ENCODE measurements around the gene IRF4.

The IRF4 gene

DNA sequence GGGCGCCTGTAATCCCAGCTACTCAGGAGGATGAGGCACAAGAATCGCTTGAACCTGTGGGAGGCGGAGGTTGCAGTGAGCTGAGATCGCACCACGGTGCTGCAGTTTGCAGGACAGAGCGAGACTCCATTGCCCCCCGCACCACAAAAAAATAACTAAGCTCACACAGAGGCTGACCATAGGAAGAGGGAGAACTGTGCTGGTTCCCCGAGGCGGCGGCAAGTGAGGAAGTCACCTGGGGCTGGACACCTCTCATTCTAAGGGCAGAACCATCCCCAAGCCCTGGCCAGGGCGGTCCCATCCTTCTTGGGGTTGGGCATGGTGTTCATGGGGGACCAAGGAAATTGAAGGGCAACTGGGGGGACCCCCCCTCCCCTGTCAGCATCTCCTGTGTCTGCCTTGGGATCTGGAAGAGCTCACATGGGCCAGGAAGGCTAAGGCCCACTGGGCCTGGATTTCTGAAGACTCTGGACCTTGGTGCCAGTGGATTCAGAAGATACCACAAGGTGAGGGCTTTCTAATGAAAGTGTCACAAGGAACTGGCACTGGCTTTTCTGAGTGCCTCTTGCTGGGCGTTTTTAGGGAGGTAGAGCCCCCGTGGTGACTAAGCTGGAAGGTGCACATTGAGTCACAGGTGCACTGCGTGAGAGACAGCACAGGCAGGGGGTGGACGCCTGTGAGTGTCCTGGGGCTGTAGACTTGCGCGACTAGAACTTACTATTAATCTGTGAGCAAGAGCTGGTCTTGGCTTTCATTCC is 11.5 kb downstream of the IRF4 start:
- H3K9me3 ChIP-seq (ENCODE audit: control insufficient read depth, insufficient read depth, low read length): no peaks in the 10 kb centered on the region
- H3K36me3 ChIP-seq (ENCODE audit: control insufficient read depth, insufficient read depth, low read length): no peaks in the 10 kb centered on the region
- H3K4me3 ChIP-seq (ENCODE audit: low read depth, low read length): no peak overlapping the region
- 0 out of 2 replicates have a peak, but pooled peaks cover under 1% of the 10 kb centered on the region for H3K27me3 ChIP-seq (ENCODE audit: control insufficient read depth, insufficient read depth, low read length)
- no peak overlapping the region for H3K27ac ChIP-seq (ENCODE audit: low read depth, low read length)
- no peak overlapping the region for H3K9ac ChIP-seq (ENCODE audit: low read depth, low read length)
- H3K4me1 ChIP-seq (ENCODE audit: control insufficient read depth, insufficient read depth, low read length): no peaks in the 10 kb centered on the region

DNA sequence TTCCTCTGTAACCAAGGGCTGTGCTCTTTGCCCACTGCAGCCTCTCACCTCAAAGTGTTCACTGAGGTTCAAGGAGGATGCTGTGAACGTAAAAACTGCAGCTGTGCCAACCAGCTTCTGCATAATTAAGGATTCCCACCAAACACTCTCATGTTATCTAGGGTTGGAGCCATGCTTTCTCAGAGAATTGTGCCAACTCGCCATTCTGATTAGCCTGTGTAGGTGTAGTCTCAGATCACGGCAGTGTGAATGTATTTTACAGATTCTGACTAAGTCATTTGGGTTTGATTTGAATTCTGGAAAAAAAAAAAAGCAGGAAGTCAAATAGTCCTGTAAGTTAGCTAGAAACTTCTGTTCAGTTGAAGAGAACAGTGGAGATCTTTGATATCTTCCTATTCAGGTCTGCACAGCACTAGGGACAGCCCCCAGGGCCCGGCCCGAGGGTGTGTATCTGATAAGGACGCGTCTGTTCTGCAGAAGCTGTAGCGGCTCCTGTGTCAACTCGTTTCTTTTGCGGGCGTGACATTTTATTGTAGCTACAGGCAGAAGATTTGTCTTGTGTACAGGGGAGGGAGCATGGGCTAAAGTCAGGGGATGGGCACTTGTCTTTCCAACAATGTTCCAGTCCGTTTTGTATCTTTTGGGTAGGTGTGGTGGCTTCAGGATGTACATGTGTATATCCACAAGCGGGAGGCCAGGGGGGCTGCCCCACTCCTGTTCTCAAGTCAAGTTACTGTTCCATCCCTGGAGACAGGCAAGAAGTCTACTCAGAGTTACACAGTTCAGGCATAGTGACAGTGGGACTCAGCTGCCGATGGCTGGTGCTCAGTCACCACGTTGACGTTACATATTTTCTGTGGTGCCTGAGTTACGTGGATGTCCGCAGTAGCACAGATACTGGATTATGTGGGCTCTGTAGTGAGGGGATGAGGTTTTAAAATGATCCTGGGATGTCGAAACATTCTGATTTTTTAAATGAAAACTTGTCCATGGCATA is 12.4 kb downstream of the IRF4 start:
- Histone ChIP-seq H3K4me3 (ENCODE audit: low read depth, low read length) (no peak overlapping the region), H3K27me3 (ENCODE audit: control insufficient read depth, insufficient read depth, low read length) (no peaks in the 10 kb centered on the region), H3K9me3 (ENCODE audit: control insufficient read depth, insufficient read depth, low read length) (no peaks in the 10 kb centered on the region), H3K27ac (ENCODE audit: low read depth, low read length) (no peak overlapping the region), H3K4me1 (ENCODE audit: control insufficient read depth, insufficient read depth, low read length) (0 out of 2 replicates have a peak, but pooled peaks cover 3% of the 10 kb centered on the region), H3K36me3 (ENCODE audit: control insufficient read depth, insufficient read depth, low read length) (no peaks in the 10 kb centered on the region), H3K9ac (ENCODE audit: low read depth, low read length) (no peak overlapping the region)

DNA sequence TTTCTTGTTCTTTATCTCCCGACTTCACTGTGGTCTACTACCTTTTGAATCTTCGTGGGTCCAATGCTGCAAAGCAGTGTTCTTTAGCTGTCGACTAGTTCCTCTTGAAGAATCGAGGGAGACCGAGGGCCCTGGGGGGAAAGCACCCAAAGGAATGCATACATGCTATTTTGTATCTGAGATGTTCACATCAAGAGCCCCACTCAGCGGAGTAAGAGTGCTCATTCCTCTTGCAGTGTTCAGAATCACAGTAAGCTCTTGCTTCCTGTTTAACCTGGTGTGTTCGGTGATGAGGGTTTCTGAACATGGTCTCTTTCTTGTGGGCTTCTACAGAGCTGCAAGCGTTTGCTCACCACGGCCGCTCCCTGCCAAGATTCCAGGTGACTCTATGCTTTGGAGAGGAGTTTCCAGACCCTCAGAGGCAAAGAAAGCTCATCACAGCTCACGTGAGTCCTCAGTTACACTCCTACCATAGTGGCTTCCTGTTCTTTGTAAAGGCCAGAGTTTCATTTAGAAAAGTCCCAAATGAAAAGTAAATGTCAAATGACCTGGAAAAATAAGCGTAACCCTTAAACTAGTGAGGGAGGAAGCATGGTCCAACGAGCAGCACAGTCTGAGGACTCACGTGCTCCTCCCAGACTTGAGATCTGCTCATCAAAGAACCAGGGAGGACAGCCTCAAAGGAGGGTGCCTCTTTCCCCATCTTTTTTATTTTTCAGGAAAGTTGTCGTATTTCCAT is 13.3 kb downstream of the IRF4 start:
- Histone ChIP-seq H3K27ac (ENCODE audit: low read depth, low read length) (no peak overlapping the region), H3K9ac (ENCODE audit: low read depth, low read length) (no peak overlapping the region), H3K4me1 (ENCODE audit: control insufficient read depth, insufficient read depth, low read length) (0 out of 2 replicates have a peak, but pooled peaks cover 3% of the 10 kb centered on the region), H3K9me3 (ENCODE audit: control insufficient read depth, insufficient read depth, low read length) (no peaks in the 10 kb centered on the region), H3K36me3 (ENCODE audit: control insufficient read depth, insufficient read depth, low read length) (no peaks in the 10 kb centered on the region), H3K4me3 (ENCODE audit: low read depth, low read length) (no peak overlapping the region), H3K27me3 (ENCODE audit: control insufficient read depth, insufficient read depth, low read length) (no peaks in the 10 kb centered on the region)

DNA sequence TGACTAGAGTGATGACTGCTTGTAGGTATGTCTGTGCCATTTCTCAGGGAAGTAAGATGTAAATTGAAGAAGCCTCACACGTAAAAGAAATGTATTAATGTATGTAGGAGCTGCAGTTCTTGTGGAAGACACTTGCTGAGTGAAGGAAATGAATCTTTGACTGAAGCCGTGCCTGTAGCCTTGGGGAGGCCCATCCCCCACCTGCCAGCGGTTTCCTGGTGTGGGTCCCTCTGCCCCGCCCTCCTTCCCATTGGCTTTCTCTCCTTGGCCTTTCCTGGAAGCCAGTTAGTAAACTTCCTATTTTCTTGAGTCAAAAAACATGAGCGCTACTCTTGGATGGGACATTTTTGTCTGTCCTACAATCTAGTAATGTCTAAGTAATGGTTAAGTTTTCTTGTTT is 16.6 kb downstream of the IRF4 start:
- H3K4me1 ChIP-seq (ENCODE audit: control insufficient read depth, insufficient read depth, low read length): 0 out of 2 replicates have a peak, but pooled peaks cover 3% of the 10 kb centered on the region
- H3K27me3 ChIP-seq (ENCODE audit: control insufficient read depth, insufficient read depth, low read length): no peaks in the 10 kb centered on the region
- no peak overlapping the region for H3K27ac ChIP-seq (ENCODE audit: low read depth, low read length)
- H3K9me3 ChIP-seq (ENCODE audit: control insufficient read depth, insufficient read depth, low read length): no peaks in the 10 kb centered on the region
- no peaks in the 10 kb centered on the region for H3K36me3 ChIP-seq (ENCODE audit: control insufficient read depth, insufficient read depth, low read length)
- H3K4me3 ChIP-seq (ENCODE audit: low read depth, low read length): no peak overlapping the region
- H3K9ac ChIP-seq (ENCODE audit: low read depth, low read length): no peak overlapping the region

DNA sequence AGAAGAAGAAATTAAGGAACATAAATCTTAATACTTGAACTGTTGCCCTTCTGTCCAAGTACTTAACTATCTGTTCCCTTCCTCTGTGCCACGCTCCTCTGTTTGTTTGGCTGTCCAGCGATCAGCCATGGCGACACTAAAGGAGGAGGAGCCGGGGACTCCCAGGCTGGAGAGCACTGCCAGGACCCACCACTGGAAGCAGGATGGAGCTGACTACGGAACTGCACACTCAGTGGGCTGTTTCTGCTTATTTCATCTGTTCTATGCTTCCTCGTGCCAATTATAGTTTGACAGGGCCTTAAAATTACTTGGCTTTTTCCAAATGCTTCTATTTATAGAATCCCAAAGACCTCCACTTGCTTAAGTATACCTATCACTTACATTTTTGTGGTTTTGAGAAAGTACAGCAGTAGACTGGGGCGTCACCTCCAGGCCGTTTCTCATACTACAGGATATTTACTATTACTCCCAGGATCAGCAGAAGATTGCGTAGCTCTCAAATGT is 17.1 kb downstream of the IRF4 start:
- Histone ChIP-seq H3K27me3 (ENCODE audit: control insufficient read depth, insufficient read depth, low read length) (no peaks in the 10 kb centered on the region), H3K9me3 (ENCODE audit: control insufficient read depth, insufficient read depth, low read length) (no peaks in the 10 kb centered on the region), H3K4me1 (ENCODE audit: control insufficient read depth, insufficient read depth, low read length) (0 out of 2 replicates have a peak, but pooled peaks cover 3% of the 10 kb centered on the region), H3K4me3 (ENCODE audit: low read depth, low read length) (no peak overlapping the region), H3K27ac (ENCODE audit: low read depth, low read length) (no peak overlapping the region), H3K36me3 (ENCODE audit: control insufficient read depth, insufficient read depth, low read length) (no peaks in the 10 kb centered on the region), H3K9ac (ENCODE audit: low read depth, low read length) (no peak overlapping the region)

DNA sequence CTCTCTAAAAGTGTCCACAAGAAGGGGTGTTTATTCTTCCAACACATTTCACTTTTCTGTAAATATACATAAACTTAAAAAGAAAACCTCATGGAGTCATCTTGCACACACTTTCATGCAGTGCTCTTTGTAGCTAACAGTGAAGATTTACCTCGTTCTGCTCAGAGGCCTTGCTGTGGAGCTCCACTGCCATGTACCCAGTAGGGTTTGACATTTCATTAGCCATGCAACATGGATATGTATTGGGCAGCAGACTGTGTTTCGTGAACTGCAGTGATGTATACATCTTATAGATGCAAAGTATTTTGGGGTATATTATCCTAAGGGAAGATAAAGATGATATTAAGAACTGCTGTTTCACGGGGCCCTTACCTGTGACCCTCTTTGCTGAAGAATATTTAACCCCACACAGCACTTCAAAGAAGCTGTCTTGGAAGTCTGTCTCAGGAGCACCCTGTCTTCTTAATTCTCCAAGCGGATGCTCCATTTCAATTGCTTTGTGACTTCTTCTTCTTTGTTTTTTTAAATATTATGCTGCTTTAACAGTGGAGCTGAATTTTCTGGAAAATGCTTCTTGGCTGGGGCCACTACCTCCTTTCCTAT is 17.9 kb downstream of the IRF4 start:
- H3K27ac ChIP-seq (ENCODE audit: low read depth, low read length): no peak overlapping the region
- no peaks in the 10 kb centered on the region for H3K36me3 ChIP-seq (ENCODE audit: control insufficient read depth, insufficient read depth, low read length)
- no peaks in the 10 kb centered on the region for H3K9me3 ChIP-seq (ENCODE audit: control insufficient read depth, insufficient read depth, low read length)
- H3K27me3 ChIP-seq (ENCODE audit: control insufficient read depth, insufficient read depth, low read length): no peaks in the 10 kb centered on the region
- 0 out of 2 replicates have a peak, but pooled peaks cover 3% of the 10 kb centered on the region for H3K4me1 ChIP-seq (ENCODE audit: control insufficient read depth, insufficient read depth, low read length)
- H3K9ac ChIP-seq (ENCODE audit: low read depth, low read length): no peak overlapping the region
- H3K4me3 ChIP-seq (ENCODE audit: low read depth, low read length): no peak overlapping the region

DNA sequence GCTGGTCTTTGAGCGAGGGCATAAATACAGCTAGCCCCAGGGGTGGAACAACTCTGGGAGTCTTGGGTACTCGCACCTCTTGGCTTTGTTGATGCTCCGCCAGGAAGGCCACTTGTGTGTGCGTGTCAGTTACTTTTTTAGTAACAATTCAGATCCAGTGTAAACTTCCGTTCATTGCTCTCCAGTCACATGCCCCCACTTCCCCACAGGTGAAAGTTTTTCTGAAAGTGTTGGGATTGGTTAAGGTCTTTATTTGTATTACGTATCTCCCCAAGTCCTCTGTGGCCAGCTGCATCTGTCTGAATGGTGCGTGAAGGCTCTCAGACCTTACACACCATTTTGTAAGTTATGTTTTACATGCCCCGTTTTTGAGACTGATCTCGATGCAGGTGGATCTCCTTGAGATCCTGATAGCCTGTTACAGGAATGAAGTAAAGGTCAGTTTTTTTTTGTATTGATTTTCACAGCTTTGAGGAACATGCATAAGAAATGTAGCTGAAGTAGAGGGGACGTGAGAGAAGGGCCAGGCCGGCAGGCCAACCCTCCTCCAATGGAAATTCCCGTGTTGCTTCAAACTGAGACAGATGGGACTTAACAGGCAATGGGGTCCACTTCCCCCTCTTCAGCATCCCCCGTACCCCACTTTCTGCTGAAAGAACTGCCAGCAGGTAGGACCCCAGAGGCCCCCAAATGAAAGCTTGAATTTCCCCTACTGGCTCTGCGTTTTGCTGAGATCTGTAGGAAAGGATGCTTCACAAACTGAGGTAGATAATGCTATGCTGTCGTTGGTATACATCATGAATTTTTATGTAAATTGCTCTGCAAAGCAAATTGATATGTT is 19.2 kb downstream of the IRF4 start:
- H3K36me3 ChIP-seq (ENCODE audit: control insufficient read depth, insufficient read depth, low read length): no peaks in the 10 kb centered on the region
- no peak overlapping the region for H3K4me3 ChIP-seq (ENCODE audit: low read depth, low read length)
- H3K4me1 ChIP-seq (ENCODE audit: control insufficient read depth, insufficient read depth, low read length): 0 out of 2 replicates have a peak, but pooled peaks cover 3% of the 10 kb centered on the region
- H3K9me3 ChIP-seq (ENCODE audit: control insufficient read depth, insufficient read depth, low read length): no peaks in the 10 kb centered on the region
- H3K27ac ChIP-seq (ENCODE audit: low read depth, low read length): no peak overlapping the region
- H3K9ac ChIP-seq (ENCODE audit: low read depth, low read length): no peak overlapping the region
- H3K27me3 ChIP-seq (ENCODE audit: control insufficient read depth, insufficient read depth, low read length): no peaks in the 10 kb centered on the region

DNA sequence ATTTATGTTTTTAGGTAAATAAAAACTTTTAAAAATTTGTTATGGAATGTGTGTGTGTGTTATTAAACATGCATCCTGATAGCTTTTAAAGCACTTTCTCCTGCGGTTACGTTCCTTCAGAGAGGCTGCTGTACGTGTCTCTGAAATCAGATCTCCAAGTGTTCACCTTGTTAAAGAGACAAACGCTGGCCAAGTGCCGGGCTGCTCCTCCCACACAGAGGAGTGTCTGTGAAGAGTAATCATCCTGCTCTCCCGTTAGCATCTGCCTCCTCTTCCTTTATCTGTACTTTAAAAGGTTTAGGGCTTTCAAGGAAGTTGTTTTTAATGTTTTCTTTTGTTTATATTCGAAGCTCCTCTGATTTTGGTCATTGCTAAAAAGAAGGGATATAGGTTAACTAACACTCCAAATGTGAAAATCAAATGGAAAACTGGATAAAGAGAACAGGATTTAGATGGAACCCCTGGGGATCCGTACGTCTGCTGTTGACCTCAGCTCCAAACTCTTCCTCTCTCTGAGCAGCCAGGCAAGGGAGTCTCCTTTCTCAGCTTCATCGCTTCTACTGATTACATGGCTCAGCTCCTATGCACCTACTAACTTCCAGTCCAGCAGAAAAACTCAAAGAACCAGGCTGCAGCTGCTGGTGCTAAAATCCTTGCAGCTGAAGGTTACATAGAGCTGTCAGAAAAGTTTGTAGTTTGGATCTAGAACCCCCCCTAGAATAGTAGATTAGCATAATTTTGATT is 20.0 kb downstream of the IRF4 start:
- Histone ChIP-seq H3K4me3 (ENCODE audit: low read depth, low read length) (no peak overlapping the region), H3K9ac (ENCODE audit: low read depth, low read length) (no peak overlapping the region), H3K4me1 (ENCODE audit: control insufficient read depth, insufficient read depth, low read length) (0 out of 2 replicates have a peak, but pooled peaks cover 3% of the 10 kb centered on the region), H3K27me3 (ENCODE audit: control insufficient read depth, insufficient read depth, low read length) (no peaks in the 10 kb centered on the region), H3K36me3 (ENCODE audit: control insufficient read depth, insufficient read depth, low read length) (no peaks in the 10 kb centered on the region), H3K9me3 (ENCODE audit: control insufficient read depth, insufficient read depth, low read length) (no peaks in the 10 kb centered on the region), H3K27ac (ENCODE audit: low read depth, low read length) (no peak overlapping the region)

DNA sequence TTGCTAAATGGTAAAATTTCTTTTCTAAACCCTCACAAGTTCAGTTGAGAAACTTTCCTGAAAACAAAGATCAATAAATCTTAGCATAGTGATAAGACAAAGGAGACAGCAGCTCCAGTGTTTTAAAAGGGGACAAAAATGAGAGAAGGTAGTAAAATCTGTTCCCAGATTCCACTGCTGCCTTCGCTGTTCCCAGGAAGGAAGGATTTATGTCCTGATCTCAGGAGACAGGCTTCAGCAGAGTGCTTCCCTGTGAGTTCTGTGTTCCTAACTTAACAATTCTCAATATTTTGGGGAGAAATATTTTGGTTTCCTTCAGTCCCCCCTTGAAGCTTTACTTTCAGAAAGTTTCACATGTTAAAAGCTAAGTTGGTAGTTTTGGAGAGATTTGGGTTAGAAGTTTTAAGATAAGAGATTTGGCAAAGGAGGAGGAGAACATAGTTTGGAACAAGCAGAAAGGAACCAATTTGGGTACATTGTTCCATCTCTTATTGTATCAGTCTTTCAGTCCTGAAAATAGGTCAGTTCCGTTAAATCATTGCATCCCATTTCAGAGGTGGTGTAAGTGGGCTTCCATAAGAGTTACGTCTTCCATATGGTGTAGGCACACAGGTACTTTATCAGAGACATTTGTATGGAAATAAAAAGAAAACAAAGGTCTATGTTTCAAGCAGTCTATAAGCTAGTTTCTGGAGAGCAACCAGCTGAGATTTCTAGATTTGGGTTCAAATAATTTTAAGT is 20.8 kb downstream of the IRF4 start:
- H3K27ac ChIP-seq (ENCODE audit: low read depth, low read length): no peak overlapping the region
- H3K4me1 ChIP-seq (ENCODE audit: control insufficient read depth, insufficient read depth, low read length): 0 out of 2 replicates have a peak, but pooled peaks cover 3% of the 10 kb centered on the region
- H3K27me3 ChIP-seq (ENCODE audit: control insufficient read depth, insufficient read depth, low read length): no peaks in the 10 kb centered on the region
- no peaks in the 10 kb centered on the region for H3K9me3 ChIP-seq (ENCODE audit: control insufficient read depth, insufficient read depth, low read length)
- no peak overlapping the region for H3K4me3 ChIP-seq (ENCODE audit: low read depth, low read length)
- no peaks in the 10 kb centered on the region for H3K36me3 ChIP-seq (ENCODE audit: control insufficient read depth, insufficient read depth, low read length)
- no peak overlapping the region for H3K9ac ChIP-seq (ENCODE audit: low read depth, low read length)
